GM21423 (cell line): ENCODE results near the gene RBPJ.

Source experiments
- ATAC-seq: cut with Tn5 transposase; IDR thresholded peaks from one replicate; pipeline ENCODE4 v1.9.1; 2021; ENCODE audit warnings: mild to moderate bottlenecking, moderate library complexity; ENCODE audit not compliant: unreplicated experiment

RBPJ gene

DNA sequence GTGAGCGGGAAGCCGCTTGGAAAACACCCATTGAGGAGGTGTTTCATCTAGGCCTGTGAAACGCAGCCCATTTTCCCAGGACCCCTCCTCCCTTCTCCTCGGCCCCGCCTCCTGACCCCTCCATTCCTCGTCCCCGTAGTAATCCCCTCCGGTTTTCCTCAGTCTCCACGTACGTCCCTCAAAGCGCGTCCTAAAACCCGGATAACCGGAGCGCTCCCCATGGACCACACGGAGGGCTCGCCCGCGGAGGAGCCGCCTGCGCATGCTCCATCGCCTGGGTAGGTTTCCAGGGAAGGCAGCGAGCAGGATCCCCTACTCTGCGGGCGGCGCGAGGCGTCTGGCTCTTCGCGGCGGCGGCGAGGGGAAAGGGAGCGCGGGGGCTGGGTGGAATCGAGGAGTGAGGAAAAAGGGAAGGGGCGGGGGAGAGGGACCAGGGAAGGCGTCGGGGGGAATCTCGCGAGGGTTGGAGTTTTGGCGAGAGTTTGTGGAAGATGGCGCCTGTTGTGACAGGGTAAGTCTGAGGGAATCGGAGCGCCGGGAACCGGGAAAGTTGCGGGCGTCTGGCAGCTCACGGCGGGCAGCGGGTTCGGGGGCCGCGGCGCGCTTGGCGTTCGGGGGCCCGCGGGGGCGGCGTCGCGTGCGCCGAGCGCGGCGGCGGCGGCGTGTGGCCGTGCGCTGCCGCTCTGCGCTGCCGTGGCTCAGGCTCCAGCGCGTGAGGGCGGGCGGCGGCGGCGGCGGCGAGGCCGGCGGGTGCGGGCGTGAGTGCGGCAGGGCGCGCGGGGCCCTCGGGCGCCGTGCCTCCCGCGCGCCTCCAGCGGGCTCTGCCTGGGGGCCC is at the start of gene RBPJ:
RBPJ (plus strand) TSS at position 477 of the 835 bp plus-strand sequence; CDS start at position 492, 15 bp downstream.
- peak; percentile 22 for ATAC-seq

GRCh38 chr4:26271703-26272102 is 49.1 kb upstream of the RBPJ start:
- ATAC-seq, result no peak

GRCh38 chr4:26272654-26273615 is 47.9 kb upstream of the RBPJ start:
- no peak for ATAC-seq

DNA sequence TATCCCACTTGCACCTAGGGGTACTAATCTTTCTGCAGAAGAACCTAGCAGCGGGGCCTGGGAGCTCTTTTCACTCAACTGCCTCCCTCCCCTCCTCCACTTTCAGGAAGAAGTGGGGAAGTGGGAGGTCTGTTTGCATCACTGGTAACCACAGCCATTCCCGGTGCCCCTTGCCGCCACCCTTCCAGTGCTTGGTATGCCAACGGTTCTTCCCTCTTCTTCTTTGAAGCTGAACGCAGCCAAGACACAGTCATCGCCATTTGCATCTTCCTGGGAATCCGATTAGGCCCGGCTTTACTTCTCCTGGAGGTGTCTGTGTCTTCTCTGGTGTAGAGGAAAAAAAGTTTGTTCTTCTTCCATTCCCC is 47.2 kb upstream of the RBPJ start:
- ATAC-seq, result no peak

GRCh38 chr4:26275281-26275680 is 45.5 kb upstream of the RBPJ start:
- no peak for ATAC-seq

- ATAC-seq, result no peak
These were observed 41.4 kb upstream of the RBPJ start for GRCh38 chr4:26279446-26279845.

DNA sequence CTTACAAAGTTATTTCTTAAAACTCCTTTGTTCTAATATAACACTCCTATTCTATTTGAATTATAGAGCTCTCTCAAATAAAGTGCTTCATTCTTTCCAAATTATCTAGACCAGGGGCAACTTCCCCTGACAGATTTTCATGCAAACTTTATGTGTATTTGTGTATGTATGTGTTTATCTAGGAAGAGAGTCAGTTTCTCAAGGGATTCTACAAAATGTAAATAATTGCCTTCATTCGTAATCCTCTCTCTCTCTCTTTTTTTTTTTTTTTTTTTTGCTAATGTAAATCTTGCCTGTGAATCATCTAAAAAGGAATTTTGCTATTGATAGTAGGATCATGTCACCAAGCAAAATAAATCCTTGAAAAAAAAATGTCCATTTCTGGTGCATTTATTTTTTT is 38.9 kb upstream of the RBPJ start:
- ATAC-seq, result no peak

DNA sequence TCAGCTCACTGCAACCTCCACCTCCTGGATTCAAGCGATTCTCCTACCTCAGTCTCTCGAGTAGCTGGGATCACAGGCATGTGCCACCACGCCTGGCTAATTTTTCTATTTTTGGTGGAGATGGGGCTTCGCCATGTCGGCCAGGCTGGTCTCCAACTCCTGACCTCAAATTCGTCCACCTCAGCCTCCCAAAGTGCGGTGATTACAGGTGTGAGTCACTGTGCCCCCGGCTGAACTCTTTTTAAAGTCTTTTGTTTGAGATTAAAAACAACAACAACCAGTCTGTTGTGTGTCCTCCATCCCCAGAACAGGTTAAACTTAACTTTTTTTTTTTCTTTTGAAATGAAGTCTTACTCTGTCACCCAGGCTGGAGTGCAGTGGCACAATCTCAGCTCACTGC is 36.3 kb upstream of the RBPJ start:
- ATAC-seq, result no peak

GRCh38 chr4:26285272-26285671 is 35.5 kb upstream of the RBPJ start:
- ATAC-seq, result no peak

- ATAC-seq, result no peak
These were observed 33.1 kb upstream of the RBPJ start for GRCh38 chr4:26287756-26288155.

GRCh38 chr4:26288355-26288909 is 32.4 kb upstream of the RBPJ start:
- peak; percentile 91 for ATAC-seq

DNA sequence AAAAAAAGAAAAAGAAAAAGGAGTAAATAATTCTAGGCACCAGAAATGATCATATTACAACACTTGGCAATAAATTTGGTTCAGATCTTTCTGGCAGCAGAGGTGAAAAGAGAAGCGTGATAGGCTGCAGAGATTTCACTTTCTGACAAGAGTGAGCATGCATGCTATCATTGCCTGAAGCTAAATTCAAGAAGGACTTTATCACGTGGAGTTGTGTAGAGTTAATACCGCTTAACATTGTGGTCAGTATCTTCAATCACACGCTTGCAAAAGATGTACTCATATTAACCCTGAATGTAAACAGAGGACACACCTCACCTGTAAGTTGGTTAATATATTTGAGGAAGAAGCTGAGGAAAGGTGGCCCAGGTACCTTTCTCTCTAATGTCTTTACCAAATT is 31.4 kb upstream of the RBPJ start:
- ATAC-seq, result no peak

DNA sequence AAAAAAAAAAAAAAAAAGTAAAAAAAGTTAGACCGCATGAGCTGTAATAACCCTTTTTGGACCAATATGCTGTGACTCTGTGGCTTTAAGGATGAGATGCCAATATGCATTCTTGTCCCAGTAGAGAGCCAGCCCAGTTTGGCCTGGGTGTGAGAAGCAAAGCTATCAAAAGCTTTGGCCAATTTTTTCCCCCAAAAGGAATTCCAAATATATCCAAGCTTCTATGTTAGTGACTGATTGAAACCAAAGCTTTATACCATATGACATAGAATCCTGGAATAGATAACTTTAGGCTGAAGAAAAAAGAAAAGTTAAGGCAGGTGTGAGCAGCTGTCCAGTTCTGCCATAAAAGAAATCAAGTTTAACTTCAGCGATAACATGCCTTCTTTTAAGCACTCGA is 30.5 kb upstream of the RBPJ start:
- ATAC-seq, result no peak

- no peak for ATAC-seq
These were observed 25.9 kb upstream of the RBPJ start for GRCh38 chr4:26294904-26295303.

- no peak for ATAC-seq
These were observed 24.8 kb upstream of the RBPJ start for GRCh38 chr4:26296021-26296420.

DNA sequence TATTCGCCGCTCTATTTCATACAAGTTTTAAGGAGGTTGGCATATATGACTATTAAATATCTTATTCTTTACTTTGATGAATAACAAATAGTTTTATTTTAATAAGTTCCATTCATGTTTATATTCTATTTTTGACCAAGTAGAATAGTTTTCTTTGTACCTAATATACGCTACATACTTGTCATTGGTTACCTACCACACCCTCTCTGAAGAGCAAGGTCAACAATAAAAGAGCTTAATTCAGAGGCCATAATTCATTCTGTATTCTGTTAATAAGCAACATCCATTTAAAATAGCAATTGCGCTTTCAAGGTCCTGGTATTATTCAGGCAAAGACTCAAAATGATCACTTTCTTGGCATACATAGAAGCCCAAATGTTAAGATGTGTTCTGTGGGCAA is 24.3 kb upstream of the RBPJ start:
- ATAC-seq, result no peak

DNA sequence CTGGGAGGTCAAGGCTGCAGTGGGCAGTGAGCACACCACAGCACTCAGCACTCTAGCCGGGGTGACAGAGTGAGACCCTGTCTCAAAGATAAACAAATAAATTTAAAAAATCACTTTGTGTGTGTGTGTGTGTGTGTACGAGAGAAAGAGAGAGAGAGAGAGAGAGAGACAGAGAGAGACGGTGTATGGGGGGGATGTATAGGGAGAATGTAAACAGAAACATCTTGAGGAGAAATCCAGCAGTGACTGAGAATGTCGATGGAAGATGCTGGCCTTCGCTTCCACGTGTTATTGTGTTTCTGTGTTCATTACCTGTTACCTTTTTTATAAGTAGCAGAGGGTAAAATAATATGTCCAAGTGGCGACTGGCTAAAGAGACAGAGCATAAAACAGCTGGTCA is 23.6 kb upstream of the RBPJ start:
- ATAC-seq, result no peak

- no peak for ATAC-seq
These were observed 22.4 kb upstream of the RBPJ start for GRCh38 chr4:26298198-26298947.

DNA sequence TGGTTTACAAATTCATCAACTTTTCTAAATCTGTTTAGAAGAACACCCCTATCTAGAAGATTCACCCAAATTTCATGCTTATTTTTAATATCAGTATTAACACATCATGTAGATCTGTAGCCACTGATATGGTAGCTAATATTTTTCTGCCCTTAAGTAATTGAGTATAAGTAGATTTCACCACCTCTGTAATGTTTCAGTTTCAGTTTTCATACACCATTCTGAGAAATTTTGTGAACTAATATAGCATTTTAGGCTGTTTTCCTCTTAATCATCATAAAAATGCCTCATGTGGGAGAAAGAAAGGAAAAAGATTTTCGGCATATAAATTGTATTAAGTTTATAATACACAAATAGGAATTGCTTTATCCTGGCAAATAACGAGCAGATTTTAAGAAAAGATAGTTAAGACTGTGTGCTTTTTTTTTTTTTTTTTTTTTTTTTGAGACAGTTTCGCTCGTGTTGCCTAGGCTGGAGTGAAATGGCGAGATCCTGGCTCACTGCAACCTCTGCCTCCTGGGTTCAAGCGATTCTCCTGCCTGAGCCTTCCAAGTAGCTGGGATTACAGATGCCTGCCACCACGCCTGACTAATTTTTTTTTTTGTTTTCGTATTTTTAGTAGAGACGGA is 21.4 kb upstream of the RBPJ start:
- ATAC-seq, result peak; percentile 56
